ENCODE measurements around the gene NPIPB6.

DNA sequence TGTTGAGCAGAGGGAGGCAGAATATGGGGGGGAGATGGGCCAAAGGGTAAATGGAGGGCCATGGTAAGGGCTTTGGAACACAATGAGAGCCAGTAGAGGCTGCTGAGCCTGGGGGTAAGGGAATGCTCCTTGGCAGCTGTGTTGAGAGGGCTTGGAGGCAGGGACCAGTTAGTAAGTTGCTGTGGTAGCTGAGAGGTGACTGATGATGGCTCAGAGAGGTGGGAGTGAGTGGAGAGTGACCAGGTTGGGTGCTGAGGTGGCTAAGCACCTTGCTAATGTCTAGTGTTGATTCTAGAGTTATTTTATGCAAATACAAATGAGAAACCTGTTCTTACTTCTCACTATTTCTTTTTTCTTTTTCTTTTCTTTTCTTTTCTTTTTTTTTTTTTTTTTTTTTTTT is 60.2 kb downstream of the NPIPB6 start:
- no peak for TF ChIP-seq CTCF (IDR thresholded peaks at IDR 0.05)
- no peak for TF ChIP-seq POLR2A (IDR thresholded peaks at IDR 0.05)
